Stimulated activated CD8-positive, alpha-beta memory T cell treated with anti-CD3 and anti-CD28 coated beads, Interleukin-4, amount 100 ng/mL, for 24 hours (primary cell): ENCODE results near the gene ITM2A.
A peak's percentile ranks its signal among the peaks of the same experiment; 100 is the strongest.

Source experiments
- DNase-seq: peaks from one replicate; pipeline ENCODE4 v3.0.0-alpha.2; 2020; ENCODE audit warnings: low read depth

The ITM2A gene

DNA sequence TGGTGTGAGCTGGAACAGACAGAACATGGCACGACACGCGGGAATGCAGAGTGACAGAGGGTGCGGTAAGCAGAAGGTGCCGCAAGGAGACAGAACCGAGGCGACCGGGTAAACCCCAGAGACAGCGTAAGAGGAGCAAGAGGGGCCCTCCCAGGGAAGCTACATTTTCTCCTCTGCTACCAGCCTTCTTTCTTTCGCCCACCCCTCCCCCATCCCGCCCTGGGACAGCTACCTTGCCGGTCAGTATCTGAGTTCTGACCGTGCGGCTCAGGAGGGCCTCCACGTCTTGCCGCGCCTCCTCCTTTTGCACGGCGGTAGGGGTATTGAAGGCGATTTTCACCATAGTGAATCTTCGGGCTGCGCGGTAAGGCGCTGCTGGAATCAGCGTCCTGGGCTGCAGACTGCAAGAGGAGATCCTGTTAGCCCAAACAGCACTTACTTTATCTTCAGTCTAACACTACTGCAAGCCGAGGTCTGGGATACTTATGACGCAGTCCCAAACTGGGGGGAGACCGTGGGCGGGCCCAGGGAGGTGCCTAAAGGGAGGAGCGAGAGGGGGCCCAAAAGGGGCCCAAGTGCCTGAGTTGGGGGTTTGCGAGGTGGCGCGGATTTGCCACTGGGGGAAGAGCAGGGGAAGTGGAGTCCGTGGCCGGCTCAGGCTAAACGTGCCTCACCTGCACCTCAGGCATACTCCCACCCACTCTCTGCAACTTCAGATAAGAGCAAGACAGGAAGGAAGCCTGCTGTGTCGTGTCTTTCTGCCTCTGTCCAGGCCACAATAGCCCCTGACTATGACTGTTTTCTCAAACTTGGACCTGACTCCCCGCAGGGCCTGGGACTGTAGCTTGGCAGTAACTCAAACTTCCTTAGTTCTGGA, at the start of gene ITM2A:
Gene ITM2A, minus strand, starts transcription at position 462 of the 877 bp plus-strand sequence. Its CDS starts 119 bp downstream, at position 343.
- DNase-seq, result peak; percentile 42

DNA sequence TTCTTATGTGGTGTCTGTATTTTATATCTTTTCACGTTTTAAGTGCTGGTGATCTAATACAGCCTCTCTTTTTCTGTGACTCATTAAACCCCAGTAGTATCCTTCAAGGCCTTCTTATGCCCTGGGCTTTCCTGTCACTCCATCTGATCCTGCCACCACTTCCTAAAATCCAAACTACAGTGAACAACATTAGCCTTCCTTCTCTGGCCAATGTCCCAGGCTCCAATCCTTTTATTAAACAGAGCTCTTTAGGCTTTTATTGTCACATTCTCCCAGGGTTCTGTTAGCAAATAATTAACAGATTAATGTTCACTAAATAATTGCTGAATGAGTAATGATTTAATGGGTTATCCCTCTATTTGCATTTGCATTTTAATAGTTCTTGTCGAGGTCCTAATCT, 47.9 kb upstream of the ITM2A start:
- DNase-seq, result no peak

DNA sequence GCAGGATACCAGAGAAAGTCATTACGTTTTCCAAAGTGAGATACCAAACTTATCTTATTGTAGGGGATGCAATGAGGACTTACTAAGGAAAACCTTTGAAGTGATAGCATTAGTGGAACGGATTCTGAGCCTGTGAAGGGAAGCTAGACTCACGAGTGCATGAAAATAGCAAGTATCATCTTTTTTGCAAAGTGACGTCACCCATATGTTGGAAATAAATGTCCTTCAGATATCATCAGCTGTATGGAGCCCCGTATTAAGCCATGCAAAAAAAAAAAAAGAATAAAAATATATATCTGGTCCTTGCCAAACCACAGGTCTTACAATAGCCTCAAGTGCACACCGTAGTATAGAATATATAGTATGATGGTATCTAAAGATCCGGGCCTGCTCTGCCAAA, 46.8 kb upstream of the ITM2A start:
- no peak for DNase-seq

DNA sequence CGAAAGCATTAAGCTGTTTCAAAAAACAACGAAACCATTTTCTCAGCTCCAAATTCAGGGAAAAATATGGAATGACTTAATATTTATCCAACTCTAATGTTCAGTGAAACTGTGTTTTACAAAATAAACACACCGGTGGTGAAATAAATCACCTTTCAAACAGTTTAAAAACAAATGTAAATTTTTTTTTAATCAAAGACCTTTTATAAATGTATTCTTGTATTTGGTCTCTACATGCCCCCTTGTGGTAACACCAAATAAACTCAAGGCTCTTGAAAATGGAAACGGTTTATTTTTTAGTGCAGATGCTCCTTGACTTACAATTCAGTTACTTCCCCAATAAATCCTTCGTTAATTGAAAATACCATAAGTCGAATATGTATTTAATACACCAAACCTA, 45.8 kb upstream of the ITM2A start:
- DNase-seq, result no peak

DNA sequence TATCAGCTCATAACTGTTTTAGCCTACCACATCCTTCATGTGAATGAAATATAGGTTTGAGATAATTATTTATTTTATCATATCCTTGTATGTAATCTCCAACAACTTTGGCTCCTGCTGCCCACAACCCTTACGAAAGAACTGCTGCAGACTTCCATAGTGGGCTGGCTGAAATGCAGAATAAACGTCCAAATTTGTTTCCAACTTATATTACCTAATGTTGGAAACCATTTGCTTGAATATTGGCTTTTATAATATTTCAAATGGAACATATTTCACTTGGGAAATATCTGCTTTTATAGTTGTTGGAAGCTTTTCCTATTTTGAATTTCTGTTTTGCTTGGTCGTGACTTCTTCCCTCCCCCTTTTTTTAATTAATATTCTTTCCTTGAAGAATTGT, 45.0 kb upstream of the ITM2A start:
- no peak for DNase-seq

DNA sequence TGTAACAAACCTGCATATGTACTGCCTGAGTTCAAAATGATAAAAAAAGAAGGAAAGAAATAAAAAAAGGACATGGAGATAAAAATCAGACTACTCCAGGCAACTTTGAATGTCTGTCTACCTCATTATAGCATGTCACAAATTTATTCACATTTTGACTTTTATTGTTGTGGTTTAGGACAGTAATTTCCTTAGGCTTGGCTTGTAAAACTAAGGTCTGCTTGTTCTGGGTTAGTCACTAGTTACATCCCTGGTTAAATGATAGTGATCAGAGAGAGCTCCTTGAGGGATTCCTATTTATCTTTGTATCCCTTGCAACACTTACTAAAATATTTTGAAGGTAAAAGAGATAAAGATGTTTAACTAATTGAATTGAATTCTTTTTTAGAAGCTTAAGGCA, 42.5 kb upstream of the ITM2A start:
- DNase-seq, result no peak

DNA sequence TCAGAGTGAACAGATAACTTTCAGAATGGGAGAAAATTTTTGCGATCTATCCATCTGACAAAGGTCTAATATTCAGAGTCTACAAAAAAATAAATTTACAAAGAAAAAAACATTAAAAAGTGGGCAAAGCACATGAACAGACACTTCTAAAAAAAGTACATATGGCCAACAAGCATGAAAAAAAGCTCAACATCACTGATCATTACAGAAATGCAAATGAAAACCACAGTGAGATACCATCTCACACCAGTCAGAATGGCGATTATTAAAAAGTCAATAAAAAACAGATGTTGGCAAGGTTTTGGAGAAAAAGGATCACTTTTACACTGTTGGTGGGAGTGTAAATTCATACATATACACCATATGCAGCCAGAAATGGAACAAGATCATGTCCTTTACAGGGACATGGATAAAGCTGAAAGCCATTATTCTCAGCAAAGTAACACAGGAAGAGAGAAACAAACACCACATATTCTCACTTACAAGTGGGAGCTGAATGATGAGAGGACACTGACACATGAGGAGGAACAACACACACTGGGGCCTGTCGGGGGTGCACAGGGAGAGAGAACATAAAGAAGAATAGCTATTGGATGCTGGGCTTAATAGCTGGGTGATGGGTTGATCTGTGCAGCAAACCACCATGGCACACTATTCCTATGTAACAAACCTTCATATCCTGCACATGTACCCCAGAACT, 41.6 kb upstream of the ITM2A start:
- DNase-seq, result no peak

DNA sequence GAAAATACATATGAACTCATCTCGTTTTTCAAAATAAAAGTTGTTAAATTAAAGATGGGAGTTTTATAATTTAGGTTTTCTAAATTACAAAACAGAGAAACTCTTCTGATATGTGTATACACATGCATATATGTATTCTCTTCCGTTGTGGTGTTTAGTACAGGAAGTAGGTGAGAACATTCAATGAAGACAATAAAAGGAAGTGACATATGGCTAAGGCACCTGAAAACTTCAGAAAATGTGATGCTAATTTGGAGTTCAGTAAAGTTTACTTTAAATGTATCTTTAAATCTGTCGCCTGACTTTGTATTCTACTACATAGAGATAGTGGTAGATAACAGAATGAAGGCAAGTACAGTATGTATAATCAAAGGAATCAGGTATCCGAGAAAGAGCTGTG, 33.5 kb upstream of the ITM2A start:
- DNase-seq, result no peak

DNA sequence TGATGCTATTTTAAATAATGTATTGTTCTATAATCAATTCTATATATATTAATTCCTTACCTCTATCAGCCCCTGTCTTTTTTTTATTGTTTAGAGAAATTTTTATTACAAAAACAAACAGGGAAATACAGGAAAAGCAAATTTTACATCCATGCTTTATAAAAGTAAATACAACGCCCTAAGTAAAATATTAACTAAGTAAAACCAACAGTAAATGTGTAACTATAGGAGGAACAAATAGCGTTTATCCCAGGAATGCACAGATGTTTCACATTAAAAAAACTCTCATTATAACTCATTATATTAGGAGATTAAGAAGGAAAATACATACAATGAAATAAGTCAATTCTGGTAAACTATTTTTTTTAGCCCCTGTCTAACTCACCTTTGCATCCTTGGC, 8.2 kb upstream of the ITM2A start:
- no peak for DNase-seq

DNA sequence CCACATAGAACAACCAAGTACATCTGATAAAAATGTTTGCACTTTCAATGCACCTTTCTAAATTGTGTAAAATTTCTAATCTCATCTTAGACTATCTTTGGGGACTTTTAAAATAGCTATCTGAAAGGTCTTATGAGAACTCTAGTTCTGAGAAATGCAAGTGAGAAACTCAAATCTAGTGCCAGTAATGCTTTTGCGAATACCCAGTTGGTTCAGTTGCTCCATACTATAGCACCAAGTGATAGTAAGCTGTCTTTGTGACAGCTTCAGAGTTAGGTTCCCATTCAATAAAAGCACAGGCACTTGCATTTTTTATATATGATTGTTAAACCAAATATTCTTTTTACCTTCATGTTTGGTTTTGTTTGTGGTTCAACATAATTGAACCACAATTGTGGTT, 4.5 kb upstream of the ITM2A start:
- DNase-seq, result no peak

DNA sequence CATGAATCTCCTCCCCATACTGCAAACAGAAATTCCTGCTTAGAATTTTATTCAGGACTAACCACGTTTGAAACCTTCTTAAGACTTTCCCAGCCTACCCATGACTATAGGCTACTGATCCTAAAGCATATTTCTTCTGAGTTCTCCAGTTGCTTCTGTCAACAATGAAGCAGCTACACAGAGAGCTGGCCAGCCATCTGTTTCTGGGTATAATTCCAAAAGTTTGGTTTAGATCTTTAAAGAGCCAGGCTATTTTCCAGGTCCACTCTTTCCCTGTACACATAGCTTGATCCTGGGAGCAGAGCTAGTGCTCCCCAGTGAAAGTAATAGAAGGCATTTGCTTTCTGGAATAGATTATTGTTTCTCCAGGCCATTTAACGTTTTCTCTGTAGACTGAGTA, 4.0 kb upstream of the ITM2A start:
- DNase-seq, result no peak

DNA sequence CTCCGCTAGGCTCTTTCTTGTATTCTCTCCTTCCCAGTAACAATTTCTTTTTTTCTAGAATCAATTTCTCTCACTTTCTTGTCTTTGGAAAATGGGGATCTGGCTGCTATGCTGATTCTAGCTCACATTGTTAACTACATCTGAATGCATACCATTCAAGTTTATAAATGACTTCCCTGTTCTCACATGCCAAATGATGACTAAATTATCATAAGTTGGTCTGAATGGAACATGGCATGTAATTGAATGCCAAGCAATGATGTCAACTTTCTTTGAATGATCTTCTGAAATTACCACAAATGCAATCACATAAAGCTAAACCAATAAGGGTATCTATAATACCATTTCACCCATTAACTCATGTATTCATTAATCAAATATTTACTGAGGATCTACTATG, 2.7 kb upstream of the ITM2A start:
- DNase-seq, result no peak

DNA sequence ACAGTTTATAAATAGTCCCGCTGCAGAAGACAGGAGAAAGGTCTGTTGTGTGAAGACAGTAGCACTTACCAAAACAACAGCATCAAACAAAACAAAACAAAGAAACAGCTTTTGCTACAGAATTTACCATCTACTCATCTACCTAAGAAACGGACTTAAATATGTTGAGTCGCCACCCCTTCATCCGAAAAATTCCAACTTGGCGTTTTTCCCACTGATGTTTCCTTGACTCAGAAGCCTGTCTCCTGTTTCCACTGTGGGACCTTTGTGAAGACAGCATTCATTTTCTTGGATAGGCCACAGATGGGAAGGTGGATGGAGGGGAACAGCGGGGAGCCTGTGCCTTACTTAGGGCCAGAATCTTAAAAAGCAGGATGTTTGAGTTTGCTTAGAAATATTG, 1.3 kb upstream of the ITM2A start:
- no peak for DNase-seq

DNA sequence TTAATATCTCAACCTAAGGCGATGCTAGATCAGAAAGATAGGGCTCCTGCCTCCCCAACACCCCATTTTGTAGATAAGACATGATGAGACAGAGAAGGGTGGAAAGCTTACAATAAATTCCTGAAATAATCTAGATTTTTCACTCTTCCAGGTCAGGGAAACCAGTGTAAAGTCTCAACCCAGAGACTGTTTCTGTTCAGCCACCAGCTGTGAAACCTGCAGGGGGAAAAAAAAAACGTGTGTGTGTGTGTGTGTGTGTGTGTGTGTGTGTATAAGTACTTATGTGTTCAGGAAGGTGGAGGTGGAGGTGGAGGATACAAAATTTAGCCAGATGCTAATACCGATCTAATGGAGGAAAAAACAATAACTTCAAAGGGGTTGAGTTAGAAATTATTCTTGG, 773 bp upstream of the ITM2A start:
- no peak for DNase-seq

DNA sequence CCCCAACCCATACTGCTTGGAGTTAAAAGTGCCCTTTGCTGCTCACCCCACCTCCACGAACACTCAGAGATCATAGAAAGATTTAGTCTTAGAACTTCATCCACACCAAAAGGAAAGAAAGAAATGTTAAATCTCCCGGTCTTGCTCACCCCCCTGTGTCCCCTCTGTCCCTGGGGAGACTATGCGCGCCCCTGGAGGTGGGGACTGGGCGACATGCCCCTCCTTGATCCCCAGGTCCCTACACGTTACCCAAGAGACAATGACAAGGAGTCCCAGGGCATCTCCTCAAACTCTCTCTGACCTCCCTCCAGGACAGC, 620 bp downstream of the ITM2A start:
- DNase-seq, result no peak

DNA sequence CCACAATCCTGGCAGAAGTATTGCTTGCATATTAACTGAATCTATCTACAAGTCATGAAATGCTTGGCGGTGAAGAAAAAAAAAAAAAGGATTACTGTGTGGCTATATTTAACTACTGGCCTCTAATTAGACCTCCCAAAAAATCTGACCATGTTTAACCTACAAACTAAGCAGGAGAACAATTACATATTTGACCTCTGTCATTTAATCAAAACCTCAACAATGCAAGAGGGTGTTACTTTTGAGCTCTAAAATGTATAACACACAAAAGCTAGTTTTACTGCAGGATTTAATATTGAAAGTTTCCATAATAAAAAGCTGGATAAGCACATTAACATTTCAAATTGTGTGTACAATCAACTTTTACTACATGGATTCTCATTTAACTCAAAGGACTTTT, 1.5 kb downstream of the ITM2A start:
- DNase-seq, result no peak

DNA sequence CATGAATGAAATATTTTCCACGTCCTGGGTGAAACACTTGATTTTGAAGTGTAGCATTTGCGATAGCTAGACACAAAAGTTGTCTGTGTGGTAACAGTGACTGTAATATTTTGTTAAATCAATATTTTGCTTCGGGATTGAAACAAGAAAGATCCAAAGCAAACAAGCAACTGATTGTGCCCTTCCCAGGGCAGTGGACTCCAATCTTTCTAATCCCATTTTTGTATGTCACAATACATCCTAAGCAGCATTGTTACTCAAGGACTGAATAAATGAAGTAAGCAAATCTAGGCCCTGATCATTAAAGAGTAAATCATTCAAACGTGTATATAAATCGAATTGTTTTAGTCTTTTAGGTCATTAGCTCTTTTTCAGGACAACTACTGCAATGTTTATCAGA, 2.8 kb downstream of the ITM2A start:
- DNase-seq, result no peak

DNA sequence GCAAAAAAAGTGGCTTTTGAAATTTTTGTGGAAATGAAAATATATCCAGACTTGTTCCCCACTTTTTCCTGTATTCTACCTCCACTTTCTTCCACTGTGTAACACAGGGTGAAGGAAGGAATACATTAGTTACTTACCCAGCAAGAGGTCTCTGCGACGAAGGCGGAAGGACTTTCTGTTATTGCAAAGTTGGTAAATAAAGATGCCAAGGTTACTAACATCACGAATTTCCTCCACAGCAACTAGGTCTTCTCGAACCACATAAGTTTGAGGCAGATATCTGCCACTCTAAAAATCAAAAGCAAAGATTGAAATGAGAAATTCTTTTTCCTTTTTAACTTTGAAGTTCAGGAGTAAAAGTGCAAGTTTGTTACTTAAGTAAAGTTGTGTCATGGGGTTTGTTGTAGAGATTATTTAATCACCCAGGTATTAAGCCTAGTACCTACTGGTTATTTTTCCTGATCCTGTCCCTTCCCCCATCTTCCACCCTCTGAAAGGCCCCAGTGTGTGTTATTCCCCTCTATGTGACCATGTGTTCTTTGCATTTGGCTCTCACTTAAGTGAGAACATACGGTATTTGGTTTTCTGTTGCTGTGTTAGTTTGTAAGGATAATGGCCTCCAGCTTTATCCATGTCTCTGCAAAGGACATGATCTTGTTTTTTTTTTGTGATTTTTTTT, 5.8 kb downstream of the ITM2A start:
- no peak for DNase-seq

DNA sequence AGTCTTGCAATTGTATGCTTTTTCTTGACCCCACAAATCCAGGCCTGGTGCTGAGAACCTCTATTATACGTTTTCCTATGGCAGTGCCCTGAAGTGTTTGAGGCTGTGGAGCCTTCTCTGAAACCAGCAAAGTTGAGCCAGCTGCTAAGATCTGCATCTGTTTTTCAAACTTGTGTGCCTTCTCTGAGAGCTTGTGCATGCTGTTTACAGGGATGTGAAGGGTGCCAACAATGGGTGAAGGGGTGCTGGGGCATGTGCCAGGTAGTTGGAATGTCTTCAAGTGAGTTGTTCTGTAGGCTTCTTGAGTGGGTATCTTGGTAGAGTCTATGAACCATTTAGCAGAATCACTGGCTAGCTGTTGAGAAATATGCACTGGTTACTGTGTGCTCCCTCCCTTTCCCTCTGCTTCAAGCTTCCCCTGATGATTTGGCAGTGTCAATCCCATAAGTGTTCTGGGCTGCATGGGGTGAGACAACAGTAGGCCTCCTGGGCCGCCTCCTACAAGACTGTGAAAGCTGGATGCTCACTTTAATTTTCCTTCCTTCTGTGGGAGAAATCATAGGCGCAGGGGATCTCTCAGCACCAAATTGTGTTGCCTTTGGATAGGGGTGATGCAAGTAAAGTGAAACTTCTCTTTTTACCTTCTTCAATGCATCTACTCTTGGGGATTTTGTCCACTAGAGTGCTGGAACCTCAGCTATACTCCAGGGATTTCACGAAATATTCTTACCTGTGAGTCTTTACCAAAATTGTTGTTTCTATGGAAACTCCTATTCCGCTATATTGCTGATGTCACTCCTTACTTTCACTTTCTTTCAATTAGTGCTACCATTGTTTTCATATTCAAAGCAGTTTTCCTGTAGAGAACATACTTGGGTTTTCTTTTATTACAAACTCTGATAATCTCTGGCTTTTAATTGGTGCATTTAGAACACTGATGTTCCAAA, 30.0 kb downstream of the ITM2A start:
- DNase-seq, result no peak

DNA sequence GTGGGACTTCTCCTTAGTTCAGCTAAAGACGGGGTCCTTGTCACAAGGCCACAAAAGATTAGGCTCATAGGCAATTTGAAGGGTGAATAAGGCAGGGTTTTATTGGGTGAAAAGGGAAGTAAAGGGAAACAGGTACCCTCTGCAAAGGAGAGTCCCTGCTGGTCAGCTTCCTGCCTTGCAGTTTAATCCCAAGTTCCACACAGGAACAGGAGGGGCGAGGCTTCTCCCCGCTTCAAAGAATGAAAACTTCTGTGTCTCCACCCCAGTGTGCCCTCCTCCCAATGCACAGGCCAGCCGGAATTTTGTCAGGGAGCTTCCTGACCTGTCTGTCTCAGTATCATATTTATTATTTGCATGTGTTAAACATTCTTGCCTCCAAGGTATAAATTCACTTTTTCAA, 37.1 kb downstream of the ITM2A start:
- no peak for DNase-seq

DNA sequence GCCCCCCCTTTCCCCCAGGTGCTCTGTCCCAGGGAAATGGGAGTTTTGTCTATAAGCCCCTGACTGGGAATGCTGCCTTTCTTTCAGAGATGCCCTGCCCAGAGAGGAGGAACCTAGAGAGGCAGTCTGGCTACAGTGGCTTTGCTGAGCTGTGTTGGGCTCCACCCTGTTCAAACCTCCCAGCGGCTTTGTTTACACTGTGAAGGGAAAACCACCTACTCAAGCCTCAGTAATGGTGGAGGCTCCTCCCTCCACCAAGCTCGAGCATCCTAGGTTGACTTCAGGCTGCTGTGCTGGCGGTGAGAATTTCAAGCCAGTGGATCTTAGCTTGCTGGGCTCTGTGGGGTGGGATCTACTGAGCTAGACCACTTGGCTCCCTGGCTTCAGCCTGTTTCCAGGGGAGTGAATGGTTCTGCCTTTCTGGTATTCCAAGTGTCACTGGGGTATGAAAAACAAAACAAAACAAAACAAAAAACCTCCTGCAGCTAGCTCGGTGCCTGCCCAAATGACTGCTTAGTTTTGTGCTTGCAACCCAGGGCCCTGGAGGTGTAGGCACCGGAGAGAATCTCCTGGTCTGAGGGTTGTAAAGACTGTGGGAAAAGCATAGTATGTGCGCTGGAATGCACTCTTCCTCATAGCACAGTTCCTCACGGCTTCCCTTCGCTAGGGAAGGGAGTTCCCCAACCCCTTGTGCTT, 41.7 kb downstream of the ITM2A start:
- DNase-seq, result no peak
